C4-2B (cell line): ENCODE data around the gene EMD.

Experiments used
- H3K27ac ChIP-seq: fragments of 450-650 bp; 2 replicates; pipeline ENCODE4 v1.5.1; 2017
- ZFX ChIP-seq: fragments of 450-650 bp; IDR thresholded peaks from 2 replicates; pipeline ENCODE4 v1.6.1; 2017
- TF ChIP-seq, protein P1 (sequence below): fragments of 450-650 bp; conservative IDR thresholded peaks from 2 replicates; pipeline ENCODE4 v1.5.1; 2017; ENCODE audit warnings: mild to moderate bottlenecking

EMD gene

DNA sequence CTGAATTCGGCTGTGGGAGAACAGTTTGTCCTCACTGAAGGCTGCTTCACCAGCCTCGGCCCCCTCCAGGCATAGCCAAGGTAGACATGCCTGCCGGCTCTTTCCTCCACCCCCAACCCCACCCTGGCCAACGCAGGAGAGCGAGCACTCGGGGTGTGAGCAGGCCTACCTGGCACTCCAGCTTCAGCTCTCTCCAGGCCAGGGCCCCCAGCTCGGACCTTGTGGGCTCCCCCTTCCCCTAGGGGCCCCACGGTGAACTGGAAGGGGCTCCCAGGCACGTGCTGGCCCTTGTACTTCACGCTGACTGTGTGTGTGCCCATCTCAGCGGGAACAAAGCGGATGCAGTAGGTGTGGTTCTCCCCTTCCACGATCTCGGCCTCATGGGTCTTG lies 27.1 kb upstream of the EMD start:
- TF ChIP-seq, protein P1, sequence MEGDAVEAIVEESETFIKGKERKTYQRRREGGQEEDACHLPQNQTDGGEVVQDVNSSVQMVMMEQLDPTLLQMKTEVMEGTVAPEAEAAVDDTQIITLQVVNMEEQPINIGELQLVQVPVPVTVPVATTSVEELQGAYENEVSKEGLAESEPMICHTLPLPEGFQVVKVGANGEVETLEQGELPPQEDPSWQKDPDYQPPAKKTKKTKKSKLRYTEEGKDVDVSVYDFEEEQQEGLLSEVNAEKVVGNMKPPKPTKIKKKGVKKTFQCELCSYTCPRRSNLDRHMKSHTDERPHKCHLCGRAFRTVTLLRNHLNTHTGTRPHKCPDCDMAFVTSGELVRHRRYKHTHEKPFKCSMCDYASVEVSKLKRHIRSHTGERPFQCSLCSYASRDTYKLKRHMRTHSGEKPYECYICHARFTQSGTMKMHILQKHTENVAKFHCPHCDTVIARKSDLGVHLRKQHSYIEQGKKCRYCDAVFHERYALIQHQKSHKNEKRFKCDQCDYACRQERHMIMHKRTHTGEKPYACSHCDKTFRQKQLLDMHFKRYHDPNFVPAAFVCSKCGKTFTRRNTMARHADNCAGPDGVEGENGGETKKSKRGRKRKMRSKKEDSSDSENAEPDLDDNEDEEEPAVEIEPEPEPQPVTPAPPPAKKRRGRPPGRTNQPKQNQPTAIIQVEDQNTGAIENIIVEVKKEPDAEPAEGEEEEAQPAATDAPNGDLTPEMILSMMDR = no peak
- TF ChIP-seq ZFX = no peak
- H3K27ac ChIP-seq = no peak overlapping the region

DNA sequence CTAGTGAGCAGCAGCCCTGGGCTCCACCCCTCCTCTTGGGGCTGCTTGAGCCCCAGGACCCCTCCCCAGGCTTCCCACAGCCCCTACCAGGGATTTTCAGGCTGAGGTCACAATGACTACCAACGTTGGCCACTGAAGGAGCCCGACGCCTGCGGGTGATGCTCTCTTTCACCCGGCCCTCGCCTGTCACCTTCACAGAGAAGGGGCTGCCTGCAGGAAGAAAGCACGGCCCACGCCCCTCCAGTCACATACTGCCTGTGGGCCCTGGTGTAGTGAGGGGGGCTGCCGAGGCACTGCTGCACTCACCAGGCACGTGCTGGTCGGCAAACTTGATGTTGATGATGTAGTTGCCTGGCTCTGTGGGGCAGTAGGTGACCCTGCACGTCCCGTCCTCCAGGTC lies 26.6 kb upstream of the EMD start:
- H3K27ac ChIP-seq = no peak overlapping the region
- no peak for TF ChIP-seq ZFX
- TF ChIP-seq, protein P1 = no peak

DNA sequence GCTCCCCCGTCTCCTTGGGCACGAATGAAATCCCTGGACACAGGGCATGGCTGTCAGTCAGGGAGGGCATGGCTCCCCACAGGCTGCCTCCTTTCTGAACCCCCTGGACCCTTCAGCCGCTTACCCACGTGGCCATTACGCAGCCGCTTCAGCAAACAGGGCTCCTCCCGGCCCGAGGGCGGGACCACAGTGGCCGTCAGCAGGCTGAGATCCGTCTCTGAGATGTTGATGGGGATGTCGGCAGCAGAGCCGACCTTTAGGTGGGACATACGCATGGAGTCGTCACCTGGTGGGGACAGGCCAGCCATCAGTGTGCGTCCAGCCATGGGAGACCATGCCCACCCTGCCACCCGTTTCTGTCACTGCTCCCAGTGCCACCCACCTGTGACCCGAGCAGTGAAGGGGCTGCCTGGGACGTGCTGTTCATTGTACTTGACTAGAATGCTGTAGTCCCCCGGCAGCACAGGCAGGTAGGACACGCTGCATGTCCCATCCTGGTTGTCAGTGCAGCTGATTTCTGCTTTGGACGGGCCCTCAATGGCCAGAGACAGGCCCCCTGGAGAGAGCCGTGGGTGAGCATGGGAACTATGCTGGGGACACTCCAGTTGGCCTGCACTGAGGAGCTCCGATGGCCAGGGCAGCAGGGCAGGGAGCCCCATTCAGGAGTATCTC lies 25.8 kb upstream of the EMD start:
- H3K27ac ChIP-seq = no peak overlapping the region
- TF ChIP-seq, protein P1 = no peak
- no peak for TF ChIP-seq ZFX

DNA sequence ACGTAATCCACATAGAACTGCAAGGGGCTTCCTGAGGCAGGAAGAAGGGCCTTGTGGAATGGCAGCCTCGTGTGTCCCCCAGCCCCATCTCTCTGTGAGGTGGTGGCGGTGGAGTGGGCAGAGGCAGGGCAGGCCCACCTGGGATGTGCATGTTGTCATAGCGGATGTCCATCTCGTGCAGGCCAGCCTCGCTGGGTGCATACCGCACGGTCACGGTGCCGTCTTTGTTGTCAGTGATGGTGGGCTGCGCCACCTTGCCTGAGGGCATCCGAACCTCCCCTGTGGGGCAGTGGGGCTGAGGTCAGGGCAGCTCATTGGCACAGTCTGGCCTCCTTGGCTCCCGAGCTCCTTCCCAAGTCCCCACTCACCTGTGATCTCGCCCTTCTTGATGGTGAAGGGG lies 25.1 kb upstream of the EMD start:
- no peak overlapping the region for H3K27ac ChIP-seq
- TF ChIP-seq, protein P1 = no peak
- no peak for TF ChIP-seq ZFX

DNA sequence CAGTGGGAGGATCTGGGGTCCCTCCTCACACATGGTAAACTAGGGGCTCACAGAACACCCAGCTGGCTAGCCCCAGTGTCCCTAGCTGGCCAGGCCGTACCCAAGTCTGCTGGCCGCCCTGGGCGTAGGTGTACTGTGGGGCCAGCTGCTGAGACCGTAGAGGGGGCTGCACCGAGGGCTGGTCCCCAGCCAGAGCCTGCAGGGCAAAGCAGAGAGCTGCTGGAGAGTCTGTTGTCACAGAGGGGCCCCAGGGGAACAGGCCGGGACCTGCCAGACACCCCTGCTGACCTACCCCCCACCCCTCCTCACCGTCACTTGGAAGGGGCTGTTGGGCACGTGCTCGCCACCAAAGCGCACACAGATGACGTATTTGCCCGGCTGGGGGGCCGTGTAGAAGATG lies 24.6 kb upstream of the EMD start:
- no peak for TF ChIP-seq ZFX
- TF ChIP-seq, protein P1 = no peak
- no peak overlapping the region for H3K27ac ChIP-seq

DNA sequence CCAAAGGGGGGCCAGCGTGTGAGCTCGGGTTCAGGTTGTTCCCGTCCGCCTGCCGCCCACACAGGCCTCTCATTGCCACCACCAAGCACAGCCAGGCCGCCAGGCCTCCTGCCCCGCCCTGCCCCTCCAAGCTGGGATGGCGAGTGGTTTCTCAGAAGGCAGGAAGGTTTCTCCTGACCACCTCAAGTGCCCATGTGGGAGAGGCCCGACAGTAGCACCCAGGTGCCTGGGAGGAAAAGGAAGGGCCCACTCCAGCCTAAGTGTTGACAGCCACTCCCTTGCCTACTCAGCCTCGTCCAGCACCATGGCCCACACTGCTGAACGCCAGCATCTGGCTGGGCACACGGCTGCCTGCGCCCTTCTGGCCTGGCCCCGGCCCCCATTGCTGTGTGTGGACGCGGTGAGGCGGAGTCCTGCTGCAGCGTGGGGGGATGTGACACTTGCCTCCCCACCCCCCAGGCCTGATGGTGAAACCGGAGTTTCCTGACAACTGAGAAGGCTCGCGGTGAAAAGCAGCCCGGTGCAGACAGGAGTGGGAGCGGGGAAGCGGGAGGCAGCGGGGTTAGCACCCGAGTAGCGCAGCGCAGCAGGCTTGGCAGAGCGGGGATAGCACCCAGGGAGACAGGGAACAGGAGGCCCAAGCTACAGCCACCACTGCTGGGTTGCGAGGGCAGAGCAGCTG lies 23.9 kb upstream of the EMD start:
- TF ChIP-seq, protein P1 = no peak
- TF ChIP-seq ZFX = no peak
- H3K27ac ChIP-seq = no peak overlapping the region

DNA sequence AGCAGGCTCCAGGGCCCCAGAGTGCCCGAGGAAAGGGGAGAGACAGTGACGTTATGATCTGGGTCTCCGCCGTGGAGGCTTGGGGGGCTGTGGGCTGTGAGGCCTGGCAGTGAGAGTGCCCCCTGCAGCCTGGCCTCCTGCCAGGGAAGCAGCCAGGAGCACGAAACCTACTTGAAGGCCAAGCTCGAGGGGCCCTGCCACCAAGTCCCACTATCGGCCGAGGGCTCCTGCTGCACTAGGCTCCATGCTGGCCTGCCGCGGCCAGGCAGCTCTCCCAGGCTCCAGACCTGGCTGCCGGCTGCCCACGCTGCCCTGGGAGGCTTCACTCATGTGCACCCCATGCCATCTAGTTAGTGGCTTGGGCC lies 23.3 kb upstream of the EMD start:
- H3K27ac ChIP-seq = no peak overlapping the region
- TF ChIP-seq, protein P1 = no peak
- no peak for TF ChIP-seq ZFX
